GM12891 (cell line): ENCODE results near the gene HOXB13.

Experiments
- DNase-seq: peaks from one replicate; pipeline ENCODE4 v3.0.0; 2011; ENCODE audit warnings: low spot score; ENCODE audit not compliant: insufficient read length
- FAIRE-seq: peaks from 2 replicates; lab custom pipeline; 2011; peaks lifted over from hg19 to GRCh38; lab: Jason Lieb, UNC
- PAX5 ChIP-seq: IDR thresholded peaks from 2 replicates; pipeline ENCODE4 v1.6.1; 2011; ENCODE audit warnings: low read length, moderate library complexity, mild to moderate bottlenecking; ENCODE audit not compliant: insufficient read depth, severe bottlenecking
- POLR2A ChIP-seq: IDR thresholded peaks from 2 replicates; pipeline ENCODE4 v1.6.1; 2011; ENCODE audit warnings: low read depth, low read length, control low read depth
- POLR2AphosphoS5 ChIP-seq: IDR thresholded peaks from 2 replicates; pipeline ENCODE4 v1.6.1; 2011; ENCODE audit warnings: low read depth, low read length, control low read depth
- POU2F2 ChIP-seq: IDR thresholded peaks from 2 replicates; pipeline ENCODE4 v1.6.1; 2011; ENCODE audit warnings: low read depth, mild to moderate bottlenecking, control low read depth, low read length, moderate library complexity
- SPI1 ChIP-seq: IDR thresholded peaks from 2 replicates; pipeline ENCODE4 v1.6.1; 2011; ENCODE audit warnings: low read depth, low read length, control low read depth
- TAF1 ChIP-seq: IDR thresholded peaks from 2 replicates; pipeline ENCODE4 v1.6.1; 2011; ENCODE audit warnings: low read depth, low read length, control low read depth

HOXB13 gene

DNA sequence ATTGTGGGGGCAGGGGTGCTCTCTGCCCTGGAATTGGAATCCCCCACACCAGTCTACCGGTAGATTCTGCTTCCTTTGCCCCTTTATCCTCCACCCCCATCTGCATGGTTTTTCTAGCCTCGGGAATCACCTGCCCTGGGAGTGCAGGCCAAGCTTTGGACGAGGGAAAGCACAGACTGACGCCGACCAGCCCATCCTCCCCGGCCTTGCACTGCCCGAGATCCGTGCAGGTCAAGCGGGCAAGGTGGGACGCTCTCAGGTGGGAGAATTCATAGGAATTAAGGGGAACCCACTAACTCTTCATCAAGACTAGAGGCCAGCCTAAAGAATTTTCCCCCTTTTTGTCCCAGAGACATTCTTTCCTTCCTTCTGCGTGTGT lies 9.9 kb upstream of the HOXB13 start:
- DNase-seq (no peak), FAIRE-seq (no peak)
- TF ChIP-seq PAX5 (no peak), SPI1 (no peak)

GRCh38 chr17:48737330-48738043 lies 8.9 kb upstream of the HOXB13 start:
- FAIRE-seq (no peak), DNase-seq (no peak)
- no peak for TF ChIP-seq POU2F2
- TF ChIP-seq POLR2A: no peak
- no peak for TF ChIP-seq TAF1
- no peak for TF ChIP-seq POLR2AphosphoS5
- TF ChIP-seq PAX5: no peak
- TF ChIP-seq SPI1: no peak

DNA sequence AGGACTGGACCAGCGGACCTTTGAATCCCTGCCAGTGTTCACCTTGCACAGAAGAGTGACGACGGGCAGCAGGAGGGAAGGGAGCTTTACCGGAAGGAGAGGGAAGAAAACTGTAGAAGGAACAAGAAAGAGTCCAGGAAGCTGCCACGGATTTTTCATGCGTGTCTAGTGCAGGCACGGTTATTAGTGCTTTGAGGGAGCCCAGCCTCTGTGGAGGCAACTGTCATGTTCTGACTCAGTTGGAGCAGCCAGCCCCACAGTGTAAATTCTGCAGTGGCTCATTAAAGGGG lies 6.5 kb upstream of the HOXB13 start:
- FAIRE-seq (no peak), DNase-seq (no peak)
- TF ChIP-seq POU2F2 (no peak), SPI1 (no peak)

- FAIRE-seq (no peak), DNase-seq (no peak)
- TF ChIP-seq POLR2AphosphoS5 (no peak), POU2F2 (no peak)
These were observed 5.9 kb upstream of the HOXB13 start for GRCh38 chr17:48734333-48735061.

DNA sequence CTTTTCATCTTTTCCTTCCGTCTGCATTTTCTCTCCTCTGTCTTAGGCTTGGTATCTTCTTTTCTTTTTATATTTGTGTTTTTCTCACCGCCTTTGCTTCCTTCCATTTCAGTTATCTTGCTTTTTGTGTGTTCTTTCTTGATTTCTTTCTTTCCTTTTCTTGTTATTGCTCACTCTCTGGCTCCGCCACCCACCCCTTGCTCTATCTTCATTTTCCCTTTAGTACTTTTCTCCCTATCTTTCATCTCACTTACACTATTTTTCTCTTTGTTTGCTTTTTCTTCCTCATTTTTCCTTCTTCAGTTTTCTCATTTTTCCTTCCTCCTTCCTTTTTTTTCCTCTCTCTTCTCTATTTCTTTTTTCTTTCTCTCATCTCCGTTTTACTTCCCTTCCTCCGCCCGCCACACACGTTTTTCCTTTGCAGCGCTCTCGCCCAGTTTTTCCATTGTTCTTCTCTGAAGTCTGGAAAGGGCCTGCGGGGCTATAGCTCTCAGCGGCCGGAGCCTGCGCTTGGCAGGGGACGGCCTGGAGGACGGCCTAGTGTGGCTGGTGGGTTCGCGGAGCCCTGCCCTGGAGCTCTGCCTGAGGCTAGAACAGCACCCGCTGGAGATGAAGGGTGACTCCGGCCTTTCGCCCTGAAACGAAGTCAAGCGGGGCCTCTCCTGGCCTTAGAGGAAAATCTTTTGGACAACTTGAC lies 5.2 kb upstream of the HOXB13 start:
- no peak for DNase-seq
- no peak for FAIRE-seq
- TF ChIP-seq PAX5 (no peak), POLR2AphosphoS5 (no peak), POU2F2 (no peak), TAF1 (no peak), SPI1 (no peak), POLR2A (no peak)

- TF ChIP-seq PAX5: no peak
- TF ChIP-seq POLR2A: no peak
- DNase-seq: no peak
- FAIRE-seq: no peak
These were observed 4.4 kb upstream of the HOXB13 start for GRCh38 chr17:48732688-48733629.

- TF ChIP-seq POLR2A (no peak), PAX5 (no peak), SPI1 (no peak), POU2F2 (no peak), TAF1 (no peak), POLR2AphosphoS5 (no peak)
- DNase-seq: no peak
- no peak for FAIRE-seq
These were observed 2.8 kb upstream of the HOXB13 start for GRCh38 chr17:48731355-48731754.

DNA sequence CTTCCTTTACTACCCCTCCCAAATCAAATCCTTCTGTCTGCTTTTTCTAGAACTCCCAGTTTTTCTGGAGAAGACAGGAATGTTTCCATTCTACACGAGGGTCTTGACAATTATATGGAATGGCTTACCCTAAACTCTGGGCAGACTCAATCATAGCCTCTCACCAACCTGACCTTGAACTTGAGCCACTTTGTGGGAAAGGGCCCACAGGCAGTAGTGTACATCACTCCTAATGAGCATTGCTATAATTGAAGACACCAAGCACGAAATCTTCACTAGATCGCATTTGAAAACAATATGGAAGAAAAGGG lies 1.6 kb upstream of the HOXB13 start:
- TF ChIP-seq POLR2A (no peak), POU2F2 (no peak), SPI1 (no peak), TAF1 (no peak), PAX5 (no peak), POLR2AphosphoS5 (no peak)
- no peak for DNase-seq
- no peak for FAIRE-seq

DNA sequence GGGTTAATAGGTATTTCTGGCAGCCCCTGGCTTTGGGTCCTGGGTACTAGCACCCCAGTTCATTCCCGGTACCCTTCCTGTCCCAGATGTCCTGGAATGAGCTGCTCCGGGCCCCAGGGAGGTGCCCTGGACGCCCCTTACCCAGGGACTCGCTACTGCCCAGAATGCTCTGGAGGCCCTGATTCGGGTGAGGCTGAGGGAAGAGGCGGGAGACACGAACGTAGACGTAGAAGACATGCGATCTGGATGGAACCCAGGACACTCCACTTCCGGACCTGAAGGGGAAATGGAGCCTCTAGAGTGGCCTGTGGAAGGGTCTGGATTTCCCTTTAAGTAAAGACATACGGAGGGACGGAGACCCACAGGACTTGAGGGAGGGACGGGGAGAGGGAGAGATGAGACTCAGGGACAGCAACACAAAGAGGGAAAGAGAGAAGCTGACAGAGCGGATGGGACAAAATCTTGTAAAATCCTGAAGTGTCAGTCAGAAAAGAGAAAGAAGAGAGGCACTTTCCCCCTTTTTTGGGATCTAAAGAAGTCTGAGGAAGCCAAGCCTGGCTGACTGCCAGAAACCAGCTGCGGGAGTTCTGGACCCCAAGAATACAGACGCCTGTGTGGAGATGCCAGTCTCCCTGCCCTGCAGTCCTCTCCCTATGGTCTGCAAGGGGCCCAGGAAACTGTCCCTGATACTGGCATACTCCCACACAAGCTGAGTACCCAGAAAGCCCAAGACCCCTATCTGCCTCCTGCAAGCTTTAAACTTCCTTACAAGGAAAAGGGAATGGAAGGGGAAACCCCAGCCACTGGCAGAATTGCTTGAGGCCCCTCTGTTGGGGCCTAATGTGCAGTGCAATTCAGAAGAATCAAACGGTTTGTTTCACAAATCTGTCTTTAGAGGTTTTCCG lies 1.0 kb upstream of the HOXB13 start:
- FAIRE-seq: no peak
- no peak for DNase-seq
- TF ChIP-seq SPI1 (no peak), POU2F2 (no peak), POLR2A (no peak), PAX5 (no peak), TAF1 (no peak), POLR2AphosphoS5 (no peak)
